Measurements from ENCODE around the gene CEBPE.

The CEBPE gene

DNA sequence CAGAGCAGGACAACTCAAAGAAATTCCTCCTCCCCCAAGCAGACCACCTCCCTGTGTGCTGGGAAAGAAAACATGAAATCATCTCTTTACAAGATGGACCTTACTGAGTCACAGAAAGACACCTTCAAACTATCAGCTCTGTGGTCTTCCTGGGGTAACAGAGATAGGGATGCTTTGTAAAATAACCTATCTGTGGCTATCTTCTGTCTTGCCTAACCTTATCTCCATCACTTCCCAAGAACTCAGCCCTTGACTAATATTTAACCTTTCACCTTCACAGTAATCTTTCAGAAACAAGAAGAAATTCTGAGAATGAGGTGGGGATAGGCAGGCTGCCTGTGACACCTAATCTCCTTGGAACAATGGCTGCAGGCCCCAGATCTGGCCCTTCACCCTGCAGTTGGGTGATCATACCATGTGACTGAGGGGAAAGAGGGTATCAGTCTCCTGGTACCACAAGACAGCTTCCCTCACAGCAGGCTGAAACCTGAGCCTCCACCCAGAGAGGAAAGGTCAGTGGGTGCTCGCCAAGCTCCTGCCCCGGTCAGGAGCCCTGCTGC lies 27.4 kb upstream of the CEBPE start:
- no peak for DNase-seq (ENCODE audit: low read depth)
- no peak for TF ChIP-seq CTCF (IDR thresholded peaks at IDR 0.05; ENCODE audit: insufficient read depth, low read depth, low read length, missing control alignments)
- no peak overlapping the region for H3K4me3 ChIP-seq (ENCODE audit: low read length)

DNA sequence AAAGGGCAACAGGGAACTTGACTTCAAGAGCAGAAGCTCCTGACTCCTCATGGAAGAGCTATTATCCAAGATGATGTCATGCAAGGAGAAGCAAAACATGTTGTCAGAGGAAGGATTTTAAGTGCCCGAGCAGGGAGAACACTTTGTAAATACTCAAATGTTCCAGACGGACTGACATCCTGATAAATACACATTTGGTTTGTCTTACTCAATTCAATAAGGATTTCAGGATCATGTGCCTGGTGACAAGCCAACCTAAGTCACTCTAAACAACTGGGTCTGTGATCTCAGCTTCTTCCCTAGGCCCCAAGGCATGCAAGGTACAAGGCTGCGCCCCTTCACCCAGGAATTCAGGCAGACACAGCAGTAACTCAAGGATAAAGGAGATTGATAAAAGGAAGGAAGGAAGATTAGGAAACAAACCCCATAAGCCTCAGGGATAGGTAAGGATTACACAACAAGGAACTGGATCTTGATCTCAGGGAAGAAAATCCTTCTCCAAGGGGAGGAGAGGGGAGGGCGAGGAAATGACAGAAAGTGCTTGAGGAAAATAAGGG lies 26.8 kb upstream of the CEBPE start:
- H3K4me3 ChIP-seq (ENCODE audit: low read length), result no peak overlapping the region
- peak; percentile 50 for DNase-seq (ENCODE audit: low read depth)
- TF ChIP-seq CTCF (IDR thresholded peaks at IDR 0.05; ENCODE audit: insufficient read depth, low read depth, low read length, missing control alignments), result no peak

DNA sequence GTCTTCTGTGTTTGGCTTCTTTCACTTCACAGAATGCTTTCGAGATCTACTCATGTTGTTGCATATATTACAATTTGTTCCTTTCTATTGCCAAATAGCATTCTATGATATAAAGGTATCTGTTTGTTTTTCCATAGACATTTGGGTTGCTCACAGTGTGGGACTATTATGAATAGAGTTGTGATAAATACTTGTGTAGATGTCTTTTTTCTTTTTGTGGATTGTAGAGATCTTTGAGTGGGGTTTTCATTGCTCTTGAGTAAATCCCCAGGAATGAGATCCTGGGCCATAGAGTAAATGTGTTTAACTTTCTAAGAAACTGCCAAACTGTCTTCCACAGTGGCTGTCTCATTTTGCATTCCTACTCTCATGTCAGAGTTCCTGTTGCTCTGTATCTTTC lies 24.9 kb upstream of the CEBPE start:
- no peak for DNase-seq (ENCODE audit: low read depth)
- TF ChIP-seq CTCF (IDR thresholded peaks at IDR 0.05; ENCODE audit: insufficient read depth, low read depth, low read length, missing control alignments), result no peak
- no peak overlapping the region for H3K4me3 ChIP-seq (ENCODE audit: low read length)

DNA sequence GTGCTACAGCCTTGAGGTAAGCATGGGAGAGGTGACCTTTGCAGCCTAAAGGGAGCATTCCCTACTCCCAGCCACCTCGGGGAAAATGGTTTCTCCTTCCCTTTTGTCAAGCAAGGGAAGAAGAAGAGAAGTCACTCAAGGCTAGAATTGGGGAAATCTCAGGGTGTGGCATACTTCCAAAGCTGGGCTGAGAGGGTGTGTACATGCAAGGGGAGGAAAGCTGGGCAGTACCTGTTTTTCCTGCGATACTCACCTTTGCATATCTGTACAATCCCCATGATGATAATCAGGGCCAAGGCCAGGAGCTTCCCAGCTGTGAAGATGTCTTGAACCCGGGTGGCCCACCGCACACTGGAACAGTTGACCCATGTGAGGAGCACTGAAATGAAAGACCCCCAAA lies 23.8 kb upstream of the CEBPE start:
- no peak overlapping the region for H3K4me3 ChIP-seq (ENCODE audit: low read length)
- DNase-seq (ENCODE audit: low read depth), result peak; percentile 57
- no peak for TF ChIP-seq CTCF (IDR thresholded peaks at IDR 0.05; ENCODE audit: insufficient read depth, low read depth, low read length, missing control alignments)

- peak; percentile 59 for DNase-seq (ENCODE audit: low read depth)
- no peak for TF ChIP-seq CTCF (IDR thresholded peaks at IDR 0.05; ENCODE audit: insufficient read depth, low read depth, low read length, missing control alignments)
- no peak overlapping the region for H3K4me3 ChIP-seq (ENCODE audit: low read length)
Measured at GRCh38 chr14:23141706-23142444, 22.8 kb upstream of the CEBPE start.

DNA sequence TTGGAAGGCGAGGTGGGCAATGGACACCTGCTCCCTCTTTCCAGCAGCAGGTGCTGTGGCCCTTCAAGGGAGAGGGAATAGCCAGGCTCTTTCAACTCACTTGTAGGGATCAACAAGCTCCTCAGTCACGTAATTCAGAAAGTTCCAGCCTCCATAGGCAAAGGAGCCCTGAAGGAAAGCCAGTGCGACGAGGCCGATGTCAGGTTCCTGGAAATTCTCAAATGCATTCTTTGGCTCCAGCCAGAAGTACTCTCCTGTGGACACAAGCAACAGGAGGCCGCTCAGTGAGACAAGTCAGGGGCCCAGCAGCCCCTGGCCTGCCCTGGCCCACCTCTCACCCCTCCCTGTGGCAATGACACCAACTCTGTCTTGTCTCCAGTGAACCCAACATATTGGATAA lies 21.3 kb upstream of the CEBPE start:
- DNase-seq (ENCODE audit: low read depth), result no peak
- no peak for TF ChIP-seq CTCF (IDR thresholded peaks at IDR 0.05; ENCODE audit: insufficient read depth, low read depth, low read length, missing control alignments)
- H3K4me3 ChIP-seq (ENCODE audit: low read length), result no peak overlapping the region

All from epithelial cell of esophagus (primary cell).